GM15510 (cell line): ENCODE data around the gene DSG4.

Experiments used
- POLR2A ChIP-seq: IDR thresholded peaks from 3 replicates; pipeline ENCODE4 v1.6.1; 2011; ENCODE audit warnings: borderline replicate concordance; ENCODE audit not compliant: insufficient read length; ENCODE audit errors: extremely low read depth

DSG4 gene

GRCh38 chr18:31376477-31376876 lies at the start of gene DSG4:
TSS of gene DSG4 (plus strand) at chr18:31376777. CDS start at chr18:31376912, 135 bp downstream.
- TF ChIP-seq POLR2A: no peak

GRCh38 chr18:31329787-31330438 lies 46.7 kb upstream of the DSG4 start:
- TF ChIP-seq POLR2A: no peak

GRCh38 chr18:31343454-31343853 lies 33.1 kb upstream of the DSG4 start:
- no peak for TF ChIP-seq POLR2A

GRCh38 chr18:31354990-31355389 lies 21.6 kb upstream of the DSG4 start:
- TF ChIP-seq POLR2A: no peak

- TF ChIP-seq POLR2A: no peak
Measured at GRCh38 chr18:31356025-31356424, 20.6 kb upstream of the DSG4 start.

GRCh38 chr18:31364190-31364589 lies 12.4 kb upstream of the DSG4 start:
- TF ChIP-seq POLR2A: no peak

- TF ChIP-seq POLR2A: no peak
Measured at GRCh38 chr18:31369478-31369877, 7.1 kb upstream of the DSG4 start.

GRCh38 chr18:31371989-31372388 lies 4.6 kb upstream of the DSG4 start:
- no peak for TF ChIP-seq POLR2A

GRCh38 chr18:31373641-31374040 lies 2.9 kb upstream of the DSG4 start:
- no peak for TF ChIP-seq POLR2A

- TF ChIP-seq POLR2A: no peak
Measured at GRCh38 chr18:31380912-31381311, 4.3 kb downstream of the DSG4 start.

GRCh38 chr18:31382107-31382506 lies 5.5 kb downstream of the DSG4 start:
- no peak for TF ChIP-seq POLR2A

GRCh38 chr18:31386741-31387140 lies 10.2 kb downstream of the DSG4 start:
- TF ChIP-seq POLR2A: no peak

- no peak for TF ChIP-seq POLR2A
Measured at GRCh38 chr18:31393286-31393685, 16.7 kb downstream of the DSG4 start.

GRCh38 chr18:31396796-31397612 lies 20.4 kb downstream of the DSG4 start:
- TF ChIP-seq POLR2A: no peak

GRCh38 chr18:31398191-31398590 lies 21.6 kb downstream of the DSG4 start:
- no peak for TF ChIP-seq POLR2A
